22Rv1 (cell line): ENCODE measurements around the gene MISP.

Experiments used
- H3K27ac ChIP-seq: fragments of 450-650 bp; 2 replicates; pipeline ENCODE4 v1.5.1; 2017
- ZFX ChIP-seq: fragments of 450-650 bp; IDR thresholded peaks from 2 replicates; pipeline ENCODE4 v1.6.1; 2017; ENCODE audit warnings: antibody characterized with exemption, borderline replicate concordance
- TF ChIP-seq, protein P1 (sequence below): fragments of 450-650 bp; IDR thresholded peaks from 2 replicates; pipeline ENCODE4 v1.5.1; 2017; ENCODE audit warnings: mild to moderate bottlenecking

MISP gene

DNA sequence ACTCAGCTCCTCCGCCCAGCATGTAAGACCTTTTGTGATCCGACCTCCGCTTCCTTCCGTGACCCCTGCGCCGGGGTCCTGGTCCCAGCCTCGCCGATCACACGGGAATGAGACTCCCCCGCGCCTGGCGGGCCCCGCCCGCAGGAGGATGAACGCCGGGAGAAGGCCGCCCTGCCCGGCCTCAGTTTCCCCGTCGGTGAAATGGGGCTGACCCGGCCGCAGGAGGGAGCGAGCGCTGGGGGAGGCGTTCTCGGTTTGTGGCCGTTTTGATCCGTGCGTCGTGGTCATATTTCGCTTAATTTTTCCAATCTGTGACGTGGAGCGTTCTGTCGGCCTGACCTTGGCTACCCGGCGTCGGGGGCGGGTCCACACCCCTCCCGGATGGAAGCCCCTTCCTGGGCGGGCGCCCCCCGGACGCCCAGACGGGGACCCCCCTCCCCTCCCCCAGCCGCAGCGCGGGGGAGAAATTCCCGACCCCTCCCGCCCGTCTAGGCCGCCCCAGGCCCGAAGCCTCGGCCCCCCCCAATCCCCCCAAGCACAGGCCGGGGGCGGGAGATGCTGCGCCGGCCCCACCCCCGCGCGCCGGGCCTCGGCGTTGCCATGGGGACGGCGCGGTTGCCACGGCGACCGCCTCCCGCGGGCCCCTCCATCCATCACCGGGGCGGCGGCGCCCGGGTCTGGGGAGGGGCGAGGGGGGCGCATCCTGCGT lies 31.1 kb upstream of the MISP start:
- H3K27ac ChIP-seq = no peak overlapping the region
- TF ChIP-seq, protein P1, sequence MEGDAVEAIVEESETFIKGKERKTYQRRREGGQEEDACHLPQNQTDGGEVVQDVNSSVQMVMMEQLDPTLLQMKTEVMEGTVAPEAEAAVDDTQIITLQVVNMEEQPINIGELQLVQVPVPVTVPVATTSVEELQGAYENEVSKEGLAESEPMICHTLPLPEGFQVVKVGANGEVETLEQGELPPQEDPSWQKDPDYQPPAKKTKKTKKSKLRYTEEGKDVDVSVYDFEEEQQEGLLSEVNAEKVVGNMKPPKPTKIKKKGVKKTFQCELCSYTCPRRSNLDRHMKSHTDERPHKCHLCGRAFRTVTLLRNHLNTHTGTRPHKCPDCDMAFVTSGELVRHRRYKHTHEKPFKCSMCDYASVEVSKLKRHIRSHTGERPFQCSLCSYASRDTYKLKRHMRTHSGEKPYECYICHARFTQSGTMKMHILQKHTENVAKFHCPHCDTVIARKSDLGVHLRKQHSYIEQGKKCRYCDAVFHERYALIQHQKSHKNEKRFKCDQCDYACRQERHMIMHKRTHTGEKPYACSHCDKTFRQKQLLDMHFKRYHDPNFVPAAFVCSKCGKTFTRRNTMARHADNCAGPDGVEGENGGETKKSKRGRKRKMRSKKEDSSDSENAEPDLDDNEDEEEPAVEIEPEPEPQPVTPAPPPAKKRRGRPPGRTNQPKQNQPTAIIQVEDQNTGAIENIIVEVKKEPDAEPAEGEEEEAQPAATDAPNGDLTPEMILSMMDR = no peak
- no peak for TF ChIP-seq ZFX

DNA sequence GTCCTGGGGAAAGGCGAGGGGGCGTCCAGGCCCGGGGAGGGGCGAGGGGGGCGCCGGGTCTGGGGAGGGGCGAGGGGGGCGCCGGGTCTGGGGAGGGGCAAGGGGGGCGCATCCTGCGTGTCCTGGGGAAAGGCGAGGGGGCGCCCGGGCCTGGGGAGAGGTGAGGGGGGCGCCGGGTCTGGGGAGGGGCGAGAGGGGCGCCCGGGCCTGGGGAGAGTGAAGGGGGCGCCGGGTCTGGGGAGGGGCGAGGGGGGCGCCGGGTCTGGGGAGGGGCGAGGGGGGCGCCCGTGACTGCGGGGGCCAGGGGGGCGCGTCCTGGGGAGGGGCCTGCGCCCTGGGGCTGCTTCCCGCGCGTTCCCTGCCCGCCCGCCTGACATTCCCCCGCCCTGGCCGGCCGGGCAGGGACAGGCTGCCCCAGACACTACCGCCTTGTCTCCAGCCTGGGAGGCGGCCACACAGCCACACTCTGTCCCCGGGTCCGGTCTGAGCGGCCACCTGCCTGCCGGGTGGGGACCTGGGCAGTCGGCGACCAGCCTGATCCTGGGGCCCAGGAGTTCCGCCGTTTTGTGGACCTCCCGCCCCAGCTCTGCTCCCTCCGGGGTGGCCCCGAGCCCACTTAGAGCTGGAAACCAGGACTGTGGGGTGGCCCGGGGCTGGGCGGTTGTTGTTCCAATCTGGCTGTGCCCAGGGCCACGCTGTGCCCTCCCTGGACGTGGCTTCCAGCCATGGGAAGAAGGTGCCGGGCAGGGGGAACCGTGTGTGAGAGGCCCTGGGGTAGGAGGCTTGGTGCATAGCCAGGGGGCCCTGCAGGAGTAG lies 30.4 kb upstream of the MISP start:
- no peak overlapping the region for H3K27ac ChIP-seq
- TF ChIP-seq ZFX = no peak
- TF ChIP-seq, protein P1 = no peak

GRCh38 chr19:722553-723101 lies 28.3 kb upstream of the MISP start:
- H3K27ac ChIP-seq = no peak overlapping the region

DNA sequence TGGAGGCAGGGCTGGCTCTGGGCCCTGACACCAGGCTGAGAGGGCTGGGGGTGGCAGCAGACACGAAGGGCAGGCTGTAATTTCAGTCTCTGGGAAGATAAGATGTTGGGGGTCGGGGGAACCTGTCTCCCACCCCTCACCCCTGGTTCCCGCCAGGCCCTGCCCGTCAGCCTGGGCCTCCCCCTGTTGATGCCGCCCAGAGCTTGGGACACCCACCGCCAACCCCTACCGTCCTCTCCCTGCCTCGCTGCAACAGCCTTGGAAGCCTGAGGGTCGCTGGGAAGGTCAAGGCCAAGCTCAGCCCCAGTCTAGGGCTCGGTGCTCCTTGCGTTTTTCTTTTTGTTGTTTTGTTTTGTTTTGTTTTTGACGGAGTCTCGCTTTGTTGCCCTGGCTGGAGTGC lies 27.7 kb upstream of the MISP start:
- TF ChIP-seq, protein P1 = no peak
- TF ChIP-seq ZFX = no peak
- H3K27ac ChIP-seq = no peak overlapping the region

More at GRCh38 chr19:722553-723101, 28.3 kb upstream of the MISP start:
- TF ChIP-seq, protein P1 = no peak

DNA sequence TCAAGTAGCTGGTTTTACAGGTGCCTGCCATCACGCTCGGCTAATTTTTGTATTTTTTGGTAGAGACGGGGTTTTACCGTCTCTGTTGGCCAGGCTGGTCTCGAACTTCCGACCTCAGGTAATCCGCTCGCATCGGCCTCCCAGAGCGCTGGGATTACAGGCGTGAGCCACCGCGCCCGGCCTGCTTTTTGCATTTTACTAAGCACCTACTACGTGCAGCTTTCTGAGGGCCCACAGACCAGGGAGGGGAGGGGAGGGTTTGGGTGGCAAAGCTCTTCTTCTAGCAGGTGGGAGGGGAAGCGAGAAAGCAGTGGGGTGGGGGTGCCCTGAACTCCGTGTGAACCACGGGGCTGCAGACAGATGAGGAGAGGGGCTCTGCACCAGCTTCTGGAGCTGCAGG lies 27.2 kb upstream of the MISP start:
- TF ChIP-seq, protein P1 = no peak
- TF ChIP-seq ZFX = no peak
- no peak overlapping the region for H3K27ac ChIP-seq

DNA sequence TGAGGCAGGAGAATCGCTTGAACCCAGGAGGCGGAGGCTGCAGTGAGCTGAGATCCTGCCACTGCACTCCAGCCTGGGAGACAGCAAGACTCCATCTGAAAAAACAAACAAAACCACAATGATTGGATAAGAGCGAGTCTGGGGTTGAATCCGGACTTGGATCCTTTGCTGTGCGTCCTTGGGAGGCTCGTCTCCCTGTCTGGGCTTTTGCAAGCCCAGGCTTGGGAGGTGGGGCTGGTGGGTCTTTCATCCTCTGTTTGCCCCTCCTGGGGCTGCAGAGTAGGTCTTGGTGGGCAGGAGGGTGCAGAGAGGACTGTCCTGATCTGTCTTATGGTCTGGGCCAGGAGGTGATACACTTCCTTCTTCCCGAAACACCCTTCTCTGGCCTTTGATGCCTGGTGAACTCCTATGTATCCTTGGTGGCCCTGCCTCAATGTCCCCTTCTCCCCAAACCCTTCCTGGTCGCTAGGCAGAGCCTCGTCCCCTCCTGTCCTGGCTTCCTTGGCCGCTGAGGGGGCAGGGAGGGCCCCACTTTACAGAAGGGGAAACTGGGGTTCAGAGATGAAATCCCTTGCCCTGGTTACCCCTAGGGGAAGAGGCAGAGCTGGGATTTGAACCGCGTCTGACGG lies 25.3 kb upstream of the MISP start:
- H3K27ac ChIP-seq = no peak overlapping the region
- TF ChIP-seq, protein P1 = no peak
- TF ChIP-seq ZFX = no peak
